ENCODE measurements around the gene MFF. TPM values are rescaled to one million over a fixed set of nuclear protein-coding genes. Genes with fewer than 3 reads are reported as not detected.
"Not testable (repeated sequence)": the region's sequence is repeated elsewhere in the genome, so short reads cannot be mapped to it uniquely, and the experiment has no call there.

The MFF gene
- total RNA-seq, 6 experiments from 2014 or later, result 29.3 to 70.2 (median 34.6) TPM

DNA sequence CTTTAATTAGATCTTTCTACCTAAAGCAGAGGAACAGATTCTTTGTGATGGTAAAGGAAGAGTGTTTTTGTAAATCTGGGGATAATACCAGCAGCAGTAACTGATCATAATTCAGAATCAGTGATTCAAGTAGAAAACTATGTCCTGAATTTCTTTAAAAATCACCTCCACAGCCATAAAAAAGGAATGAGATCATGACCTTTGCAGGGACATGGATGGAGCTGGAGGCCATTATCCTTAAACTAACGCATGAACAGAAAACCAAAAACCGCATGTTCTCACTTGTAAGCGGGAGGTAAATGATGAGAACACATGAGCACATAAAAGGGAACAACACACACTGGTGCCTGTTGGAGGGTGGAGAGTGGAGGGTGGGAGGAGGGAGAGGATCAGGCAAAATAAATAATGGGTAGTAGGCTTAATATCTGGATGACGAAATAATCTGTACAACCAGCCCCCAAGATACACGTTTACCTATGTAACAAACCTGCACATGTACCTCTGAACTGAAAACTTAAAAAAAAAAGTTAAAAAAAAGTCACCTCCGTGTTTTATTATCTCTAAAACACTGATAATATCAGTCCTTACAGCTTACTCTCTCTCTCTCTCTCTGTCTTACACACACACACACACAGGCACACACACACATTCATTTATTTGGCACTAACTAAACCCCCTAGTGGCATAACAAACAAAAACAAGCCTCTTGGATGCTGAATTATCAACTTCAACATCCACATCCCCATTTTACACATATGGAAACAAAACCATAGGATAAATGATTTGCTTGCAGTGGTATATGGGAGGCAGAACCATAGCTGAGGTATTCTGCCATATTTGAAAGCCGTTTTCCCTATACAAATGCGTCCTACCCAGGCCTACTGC is 52.7 kb downstream of the MFF start:
- no peak overlapping the region for H3K4me3 ChIP-seq
- 59% methylated on average over 8 of the region's 8 CpGs for WGBS (ENCODE audit: insufficient coverage, low coverage, low lambda C conversion rate, missing lambda C conversion rate)
- DNase-seq (no peak), ATAC-seq (no peak)
- intact Hi-C loops (cut with DNase I), result no loop called here
- no peaks in the 10 kb centered on the region for H3K36me3 ChIP-seq
- H3K9me3 ChIP-seq, result no peaks in the 10 kb centered on the region
- no peaks in the 10 kb centered on the region for H3K27me3 ChIP-seq
- no peak overlapping the region for H3K27ac ChIP-seq
- no peaks in the 10 kb centered on the region for H3K4me1 ChIP-seq
- TF ChIP-seq POLR2A (IDR thresholded peaks at IDR 0.05), result no peak
- TF ChIP-seq, protein P1, sequence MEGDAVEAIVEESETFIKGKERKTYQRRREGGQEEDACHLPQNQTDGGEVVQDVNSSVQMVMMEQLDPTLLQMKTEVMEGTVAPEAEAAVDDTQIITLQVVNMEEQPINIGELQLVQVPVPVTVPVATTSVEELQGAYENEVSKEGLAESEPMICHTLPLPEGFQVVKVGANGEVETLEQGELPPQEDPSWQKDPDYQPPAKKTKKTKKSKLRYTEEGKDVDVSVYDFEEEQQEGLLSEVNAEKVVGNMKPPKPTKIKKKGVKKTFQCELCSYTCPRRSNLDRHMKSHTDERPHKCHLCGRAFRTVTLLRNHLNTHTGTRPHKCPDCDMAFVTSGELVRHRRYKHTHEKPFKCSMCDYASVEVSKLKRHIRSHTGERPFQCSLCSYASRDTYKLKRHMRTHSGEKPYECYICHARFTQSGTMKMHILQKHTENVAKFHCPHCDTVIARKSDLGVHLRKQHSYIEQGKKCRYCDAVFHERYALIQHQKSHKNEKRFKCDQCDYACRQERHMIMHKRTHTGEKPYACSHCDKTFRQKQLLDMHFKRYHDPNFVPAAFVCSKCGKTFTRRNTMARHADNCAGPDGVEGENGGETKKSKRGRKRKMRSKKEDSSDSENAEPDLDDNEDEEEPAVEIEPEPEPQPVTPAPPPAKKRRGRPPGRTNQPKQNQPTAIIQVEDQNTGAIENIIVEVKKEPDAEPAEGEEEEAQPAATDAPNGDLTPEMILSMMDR (IDR thresholded peaks at IDR 0.05), result no peak

DNA sequence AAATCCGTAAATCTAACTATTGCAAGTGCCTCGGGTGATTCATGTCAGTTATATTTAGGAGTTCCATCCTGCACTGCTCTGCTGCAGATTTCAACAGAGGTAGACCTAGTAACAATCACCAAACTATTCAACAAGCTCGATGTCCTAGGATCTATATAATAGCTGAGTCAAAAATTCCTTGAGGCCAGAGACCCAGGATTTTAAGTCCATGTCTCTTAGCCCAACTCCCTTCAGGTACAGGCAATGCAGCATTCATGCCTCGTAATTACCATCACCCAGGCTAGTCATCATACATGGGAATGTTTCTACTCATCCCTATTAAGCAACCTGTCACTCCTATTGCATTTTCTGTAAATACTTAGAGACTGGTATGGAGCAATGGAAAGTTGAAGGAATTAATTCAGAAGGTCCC is 53.3 kb downstream of the MFF start:
- no peak for TF ChIP-seq POLR2A (IDR thresholded peaks at IDR 0.05)
- TF ChIP-seq, protein P1 (IDR thresholded peaks at IDR 0.05), result no peak
- intact Hi-C loops (cut with DNase I), result no loop called here
- H3K4me3 ChIP-seq, result no peak overlapping the region
- H3K27ac ChIP-seq, result no peak overlapping the region
- DNase-seq (no peak), ATAC-seq (no peak)
- WGBS (ENCODE audit: insufficient coverage, low coverage, low lambda C conversion rate, missing lambda C conversion rate), result 76% methylated on average over 3 of the region's 4 CpGs
- no peaks in the 10 kb centered on the region for H3K36me3 ChIP-seq
- no peaks in the 10 kb centered on the region for H3K9me3 ChIP-seq
- H3K4me1 ChIP-seq, result no peaks in the 10 kb centered on the region
- H3K27me3 ChIP-seq, result no peaks in the 10 kb centered on the region

DNA sequence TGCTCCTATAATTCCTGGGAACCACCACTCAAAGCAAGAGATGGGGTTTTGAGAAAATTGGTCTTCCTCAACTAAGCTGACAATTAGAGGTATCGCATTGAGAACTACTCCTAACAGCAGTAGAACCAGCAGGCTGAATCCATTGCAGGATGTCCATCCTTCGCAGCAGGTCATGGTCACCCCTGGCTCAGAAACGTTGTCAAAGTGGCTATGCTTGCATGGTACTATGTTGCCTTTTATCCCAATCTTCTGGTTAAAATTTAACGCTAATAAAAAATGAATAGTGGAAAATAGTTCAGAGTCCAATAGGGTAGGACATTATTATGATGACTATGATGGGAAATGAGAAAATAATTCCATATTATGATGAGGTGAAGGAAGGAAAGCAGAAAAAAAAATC is 54.0 kb downstream of the MFF start, which contains the start of gene TM4SF20:
TSS of gene TM4SF20 (minus strand) at position 212 of the 400 bp plus-strand sequence. CDS start at position 174, 38 bp downstream.
- no peak for DNase-seq
- TF ChIP-seq, protein P1 (IDR thresholded peaks at IDR 0.05), result no peak
- no peak for TF ChIP-seq POLR2A (IDR thresholded peaks at IDR 0.05)
- Histone ChIP-seq H3K27ac (no peak within 1 kb of the TSS), H3K9me3 (no peaks in the 10 kb centered on the region), H3K27me3 (no peaks in the 10 kb centered on the region), H3K4me3 (no peak within 1 kb of the TSS), H3K36me3 (no peaks in the 10 kb centered on the region), H3K4me1 (peaks cover 0 to 2% (median 0%) of the 10 kb centered on the region in 4 donors)
- intact Hi-C loops (cut with DNase I), result no loop called here
- no peak for ATAC-seq
- 74% methylated on average over 4 of the region's 4 CpGs for WGBS (ENCODE audit: insufficient coverage, low coverage, low lambda C conversion rate, missing lambda C conversion rate)

DNA sequence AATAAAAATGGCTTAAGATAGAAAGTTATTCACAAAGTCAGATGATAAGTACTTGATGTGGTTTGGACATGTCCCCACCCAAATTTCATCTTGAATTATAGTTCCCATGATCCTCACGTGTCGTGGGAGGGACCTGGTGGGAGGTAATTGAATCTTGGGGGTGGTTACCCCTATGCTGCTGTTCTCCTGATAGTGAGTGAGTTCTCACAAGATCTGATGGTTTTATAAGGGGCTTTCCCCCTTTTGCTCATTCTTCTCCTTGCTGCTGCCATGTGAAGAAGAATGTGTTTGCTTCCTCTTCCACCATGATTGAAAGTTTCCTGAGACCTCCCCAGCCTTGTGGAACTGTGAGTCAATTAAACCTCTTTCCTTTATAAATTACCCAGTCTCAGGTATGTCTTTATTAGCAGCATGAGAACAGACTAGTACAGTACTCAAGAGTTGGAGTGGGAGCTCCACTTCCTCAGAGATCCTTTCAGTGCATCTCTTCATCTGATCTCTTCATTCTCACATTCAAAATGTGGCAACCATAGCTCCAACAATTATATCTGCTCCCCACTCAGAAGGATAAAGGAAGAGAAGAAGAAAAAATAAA is 57.3 kb downstream of the MFF start:
- H3K27ac ChIP-seq; H3K36me3 ChIP-seq; H3K4me1 ChIP-seq; DNase-seq; H3K9me3 ChIP-seq; H3K27me3 ChIP-seq; intact Hi-C loops (cut with DNase I); ATAC-seq; H3K4me3 ChIP-seq: not testable (repeated sequence)
- 57% methylated on average over 2 of the region's 2 CpGs for WGBS (ENCODE audit: insufficient coverage, low coverage, low lambda C conversion rate, missing lambda C conversion rate)

DNA sequence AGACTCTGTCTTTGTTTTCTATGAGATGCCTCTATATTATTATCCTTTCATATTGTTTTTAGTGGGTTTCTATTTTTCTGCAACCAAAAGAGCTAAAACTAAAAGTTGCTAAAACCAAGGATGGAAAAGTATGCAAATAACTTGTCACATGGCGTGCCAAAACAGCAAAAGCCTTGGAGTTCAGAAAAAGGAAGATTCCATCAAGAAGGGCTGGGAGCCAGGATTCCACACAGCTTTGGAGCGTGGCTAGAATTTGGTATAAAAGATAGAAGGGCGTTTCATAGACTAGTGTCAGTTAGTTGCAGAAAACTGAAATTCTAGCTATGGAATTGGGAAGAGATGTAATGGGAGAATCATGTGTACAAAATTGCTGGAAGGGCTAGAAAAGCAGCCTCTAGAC is 58.6 kb downstream of the MFF start:
- H3K27me3 ChIP-seq, result no peaks in the 10 kb centered on the region
- no peak overlapping the region for H3K4me3 ChIP-seq
- no peaks in the 10 kb centered on the region for H3K9me3 ChIP-seq
- no peak for ATAC-seq
- DNase-seq, result no peak
- TF ChIP-seq, protein P1 (IDR thresholded peaks at IDR 0.05), result no peak
- no peak for TF ChIP-seq POLR2A (IDR thresholded peaks at IDR 0.05)
- no peak overlapping the region for H3K27ac ChIP-seq
- 55% methylated on average over 3 of the region's 3 CpGs for WGBS (ENCODE audit: insufficient coverage, low coverage, low lambda C conversion rate, missing lambda C conversion rate)
- peaks cover 0 to 2% (median 0%) of the 10 kb centered on the region in 4 donors for H3K4me1 ChIP-seq
- intact Hi-C loops (cut with DNase I), result no loop called here
- no peaks in the 10 kb centered on the region for H3K36me3 ChIP-seq
